NAMALWA (cell line): ENCODE measurements around the gene PDCL2.
"Not testable (repeated sequence)": the region's sequence is repeated elsewhere in the genome, so short reads cannot be mapped to it uniquely, and the experiment has no call there.

Source experiments
- DNase-seq: peaks from one replicate; pipeline ENCODE4 v3.0.0-alpha.2; 2015; ENCODE audit warnings: low spot score

PDCL2 gene

DNA sequence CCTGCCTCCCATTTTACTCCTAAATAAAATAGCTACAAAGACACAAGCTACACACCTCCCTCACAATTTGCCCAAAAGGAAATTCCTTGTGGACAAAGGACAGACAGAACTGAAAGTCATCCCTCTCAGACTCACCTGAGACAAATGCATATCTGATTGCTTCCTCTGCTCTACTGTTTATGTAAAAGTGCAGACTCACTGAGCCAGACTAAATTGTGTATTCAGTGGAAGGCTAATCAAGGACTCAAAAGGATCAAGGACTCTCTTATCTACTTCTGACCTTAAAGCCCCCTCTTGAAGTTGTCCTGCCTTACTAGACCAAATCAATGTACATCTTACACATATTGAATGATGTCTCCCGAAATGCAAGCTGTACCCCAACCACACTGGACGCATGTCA is 3.9 kb downstream of the PDCL2 start:
- no peak for DNase-seq

DNA sequence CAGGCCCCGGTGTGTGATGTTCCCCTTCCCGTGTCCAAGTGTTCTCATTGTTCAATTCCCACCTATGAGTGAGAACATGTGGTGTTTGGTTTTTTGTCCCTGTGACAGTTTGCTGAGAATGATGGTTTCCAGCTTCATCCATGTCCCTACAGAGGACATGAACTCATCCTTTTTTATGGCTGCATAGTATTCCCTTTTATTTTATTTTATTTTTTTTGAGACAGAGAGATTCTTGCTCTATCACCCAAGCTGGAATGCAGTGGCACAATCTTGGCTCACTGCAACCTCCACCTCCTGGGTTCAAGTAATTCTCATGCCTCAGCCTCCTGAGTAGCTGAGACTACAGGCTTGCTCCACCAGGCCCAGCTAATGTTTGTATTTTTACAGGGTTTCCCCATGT is 9.3 kb downstream of the PDCL2 start:
- not testable (repeated sequence) for DNase-seq

DNA sequence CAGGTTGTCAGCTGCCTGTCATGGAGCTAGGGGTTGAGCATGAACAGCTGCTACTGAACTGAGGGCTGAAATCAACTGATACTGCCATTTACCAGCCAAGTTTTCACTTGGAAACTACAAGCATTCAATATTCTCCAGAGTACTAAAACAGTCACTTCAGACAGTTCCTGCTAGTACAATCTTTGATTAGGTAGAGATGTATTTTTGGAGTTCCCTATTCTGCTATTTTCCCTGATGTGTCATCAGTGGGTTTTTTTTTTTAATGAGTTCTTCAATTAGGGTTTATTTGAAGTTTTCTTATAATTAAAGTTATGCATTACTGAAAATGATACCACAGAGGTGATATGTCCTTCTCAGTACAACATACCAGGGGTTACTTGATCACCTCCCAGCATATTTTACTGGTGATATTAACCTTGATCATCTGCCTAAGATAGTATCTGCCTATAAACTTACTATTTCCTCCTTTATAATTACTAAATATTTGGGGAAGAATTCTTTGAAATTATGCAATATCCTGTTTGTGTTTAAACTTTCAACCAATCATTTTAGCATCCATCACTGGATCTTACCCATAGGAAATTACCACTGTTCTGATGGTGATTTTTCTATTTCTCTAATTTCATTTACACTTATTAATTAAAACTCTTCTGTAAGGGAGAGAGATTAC is 13.6 kb downstream of the PDCL2 start:
- DNase-seq = no peak

DNA sequence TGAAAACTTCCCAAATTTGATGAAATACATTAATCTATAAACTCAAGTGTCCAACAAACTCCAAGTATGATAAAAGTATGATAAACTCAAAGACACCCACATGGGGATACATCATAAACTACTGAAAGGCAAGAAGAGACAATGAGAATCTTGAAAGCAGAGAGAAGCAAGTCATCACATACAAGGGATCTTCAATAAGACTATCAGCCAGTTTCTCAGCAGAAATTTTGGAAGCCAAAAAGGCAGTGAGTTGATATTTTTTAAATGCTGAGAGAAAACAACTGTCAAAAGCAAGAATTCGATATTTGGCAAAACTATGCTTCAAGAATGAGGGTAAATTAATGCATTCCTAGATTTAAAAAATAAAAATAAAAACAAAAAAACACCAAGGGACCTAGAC is 16.5 kb downstream of the PDCL2 start:
- no peak for DNase-seq

DNA sequence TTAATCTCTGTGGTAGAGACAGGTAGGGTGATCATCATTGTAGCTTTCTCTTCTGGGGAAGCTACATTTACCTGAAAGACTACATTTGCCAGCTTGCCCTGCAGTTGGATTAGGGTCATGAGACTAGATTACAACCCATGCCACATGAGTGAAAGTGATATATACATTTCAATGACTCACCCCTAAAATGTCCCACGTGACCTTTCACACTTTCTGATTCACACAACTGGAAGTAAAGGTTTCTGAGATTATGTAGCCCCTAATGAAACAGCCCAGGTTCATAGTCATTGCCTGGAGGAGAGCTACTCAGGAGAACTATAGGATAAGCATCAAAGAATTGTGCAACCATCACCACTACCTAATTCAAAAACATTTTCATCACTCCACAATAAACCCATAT is 17.8 kb downstream of the PDCL2 start:
- DNase-seq = no peak

DNA sequence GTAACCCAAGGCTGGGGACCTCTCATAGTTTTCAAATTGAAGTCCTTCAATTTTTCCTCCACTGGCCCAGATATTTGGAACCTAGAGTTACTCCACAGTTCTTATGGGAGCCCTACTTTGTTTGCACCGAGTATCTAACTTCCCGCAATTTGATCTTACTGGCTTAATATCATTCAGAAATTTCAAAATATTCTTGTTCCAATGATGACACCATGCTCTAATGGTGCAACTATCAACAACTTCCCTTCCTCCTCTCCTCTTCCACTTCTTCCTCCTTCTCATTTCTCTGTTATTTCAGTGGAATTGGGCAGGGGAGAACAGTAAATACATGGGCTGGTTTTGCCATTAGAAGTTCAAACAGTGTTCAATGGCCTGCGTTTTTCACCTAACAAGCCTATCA is 20.2 kb downstream of the PDCL2 start:
- DNase-seq = no peak

DNA sequence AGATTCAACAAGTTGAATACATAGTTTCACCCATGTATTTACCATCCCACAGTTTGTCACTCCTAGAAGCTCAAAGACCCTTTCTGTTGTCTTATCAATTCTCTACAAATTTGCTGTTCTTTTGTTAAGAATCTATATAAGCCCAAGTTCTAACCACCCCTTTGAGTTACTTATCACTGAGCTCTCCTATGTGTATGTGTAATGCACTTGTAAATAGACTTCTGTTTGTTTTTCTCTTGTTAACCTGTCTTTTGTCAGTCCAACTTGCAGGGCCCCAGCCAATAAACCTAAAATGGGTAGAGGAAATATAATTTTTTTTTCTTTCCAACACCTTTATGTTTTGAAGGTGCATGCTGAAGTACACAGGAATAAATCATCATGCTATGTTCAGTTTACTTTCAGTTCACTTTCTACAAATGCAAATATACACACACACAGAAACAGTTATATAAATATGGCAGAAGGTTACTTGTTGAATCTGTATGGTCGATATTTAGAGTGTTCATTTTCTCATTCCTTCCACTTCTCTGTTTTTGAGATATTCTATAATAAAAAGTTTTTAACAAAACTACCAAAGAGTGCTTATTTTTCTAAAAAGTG is 23.0 kb downstream of the PDCL2 start:
- DNase-seq = no peak

DNA sequence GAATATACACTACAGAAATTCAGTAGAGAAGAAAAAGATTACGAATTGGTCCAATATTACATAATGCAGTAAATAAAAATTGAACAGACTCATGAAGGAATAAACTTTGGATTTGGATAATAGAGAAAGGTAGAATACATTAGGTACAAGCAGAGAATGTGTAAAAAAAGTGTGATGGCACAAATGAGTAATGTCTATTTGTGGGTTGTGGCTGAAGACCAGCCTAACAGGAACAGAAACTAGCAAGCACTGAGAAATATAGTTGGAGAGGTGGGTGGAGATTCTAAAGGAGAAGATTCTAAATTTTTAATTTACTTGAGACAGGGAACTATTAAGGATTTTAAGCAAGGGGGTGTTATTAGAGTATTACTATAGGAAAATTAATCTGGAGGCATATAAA is 30.2 kb downstream of the PDCL2 start:
- peak; percentile 80 for DNase-seq

DNA sequence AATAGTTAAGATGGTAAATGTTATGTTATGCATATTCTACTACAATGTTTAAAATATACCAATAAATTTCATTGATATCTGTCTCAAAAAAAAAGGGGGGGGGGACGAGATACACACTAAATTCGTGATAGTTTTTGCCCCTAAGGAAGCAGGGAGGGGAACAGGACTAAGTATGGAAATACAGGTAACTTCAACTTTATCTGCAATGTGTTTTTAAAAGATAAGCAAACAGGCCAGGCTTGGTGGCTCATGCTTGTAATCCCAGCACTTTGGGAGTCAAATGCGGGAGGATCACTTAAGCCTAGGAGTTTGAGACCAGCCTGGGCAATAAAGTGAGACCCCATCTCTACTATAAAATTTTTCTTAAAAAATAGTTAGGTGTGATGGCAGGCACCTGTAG is 31.9 kb downstream of the PDCL2 start:
- no peak for DNase-seq

DNA sequence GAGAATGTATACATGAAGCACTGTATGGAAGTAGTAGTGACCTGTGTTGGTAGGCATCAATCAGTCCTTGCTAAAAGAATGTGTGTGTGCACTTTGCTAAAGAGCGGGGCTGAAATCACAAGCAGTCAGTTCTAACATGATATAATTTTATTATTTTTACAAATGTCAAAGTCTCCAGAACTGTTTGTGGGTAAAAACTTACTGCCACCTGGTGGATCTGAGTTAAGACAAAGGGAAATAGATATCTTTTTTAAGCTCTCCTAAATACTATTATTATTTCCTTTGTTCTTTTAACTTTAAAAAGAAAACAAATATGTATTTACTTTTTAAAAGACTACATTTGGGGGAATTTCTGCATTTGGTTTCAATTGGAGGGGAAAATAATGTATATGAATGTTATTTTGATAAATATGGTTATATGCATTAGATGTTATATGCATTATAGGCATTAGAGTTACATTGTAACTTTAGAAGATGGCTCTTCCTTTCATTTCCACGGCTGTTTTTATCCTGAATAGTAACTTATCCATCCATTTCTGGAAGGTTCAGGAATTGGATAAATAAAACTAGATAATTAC is 37.5 kb downstream of the PDCL2 start:
- peak; percentile 51 for DNase-seq

DNA sequence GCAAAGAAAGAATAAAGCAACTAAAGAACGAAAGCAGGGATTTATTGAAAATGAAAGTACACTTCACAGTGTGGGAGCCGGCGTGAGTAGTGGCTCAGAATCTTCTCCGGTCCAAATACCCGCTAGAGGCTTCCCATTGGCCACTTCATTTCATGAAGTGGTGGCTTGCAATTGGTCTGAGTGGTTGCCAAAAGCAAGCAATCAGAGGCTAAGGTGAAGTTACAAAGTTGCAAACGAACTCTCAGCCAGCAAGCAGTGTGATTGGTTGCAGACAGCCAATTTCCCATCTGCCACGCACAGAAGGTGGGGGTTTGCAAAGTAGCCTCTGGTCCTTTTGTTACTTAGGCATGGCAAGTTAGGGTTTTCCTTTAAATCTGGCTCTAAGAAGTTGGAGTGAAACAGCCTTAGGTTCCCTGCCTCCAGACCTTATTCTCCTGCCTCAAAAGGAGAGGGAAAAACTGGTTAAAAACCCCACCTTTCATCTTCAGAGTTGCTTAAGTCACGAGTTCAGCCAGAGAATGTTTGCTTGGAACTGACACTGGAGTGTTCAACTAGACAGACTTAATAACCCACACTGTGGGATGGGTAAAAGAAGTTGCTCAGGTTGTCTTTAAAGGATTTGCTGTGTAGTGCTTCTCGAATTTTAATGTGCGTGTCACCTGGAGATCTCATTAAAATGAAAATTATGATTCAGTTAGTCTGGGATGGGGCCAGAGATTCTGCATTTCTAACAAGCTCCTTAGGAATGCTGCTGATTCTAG is 38.4 kb downstream of the PDCL2 start:
- no peak for DNase-seq

DNA sequence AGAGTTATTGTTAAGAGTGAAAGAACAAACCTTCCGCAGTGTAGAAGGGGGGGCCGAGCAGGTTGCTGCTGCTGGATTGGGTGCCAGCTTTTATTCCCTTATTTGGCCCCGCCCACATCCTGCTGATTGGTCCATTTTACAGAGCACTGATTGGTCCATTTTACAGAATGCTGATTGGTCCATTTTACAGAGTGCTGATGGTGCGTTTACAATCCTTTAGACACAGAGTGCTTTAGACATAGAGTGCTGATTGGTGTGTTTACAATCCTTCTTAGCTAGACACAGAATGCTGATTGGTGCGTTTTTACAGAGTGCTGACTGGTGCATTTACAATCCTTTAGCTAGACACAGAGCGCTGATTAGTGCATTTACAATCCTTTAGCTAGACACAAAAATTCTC is 40.1 kb downstream of the PDCL2 start:
- peak; percentile 31 for DNase-seq

DNA sequence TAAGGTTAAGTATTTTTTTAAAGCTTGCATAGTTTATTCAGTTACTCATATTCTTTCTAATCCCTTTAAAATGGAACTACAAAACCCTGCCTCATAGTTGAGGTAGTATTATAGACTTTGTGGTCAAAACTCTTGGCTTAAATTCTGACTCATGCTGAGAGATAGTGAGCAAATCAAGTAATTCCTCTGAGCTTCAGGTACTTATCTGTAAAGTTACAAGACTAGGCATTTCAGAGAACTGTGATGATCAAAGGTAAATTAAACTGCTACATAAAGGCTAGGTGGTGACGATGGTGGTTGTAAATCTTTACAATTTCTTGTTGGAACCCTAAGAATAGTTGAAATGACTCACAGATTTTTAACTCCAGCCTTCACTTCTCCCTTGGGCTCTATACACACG is 42.2 kb downstream of the PDCL2 start:
- no peak for DNase-seq

DNA sequence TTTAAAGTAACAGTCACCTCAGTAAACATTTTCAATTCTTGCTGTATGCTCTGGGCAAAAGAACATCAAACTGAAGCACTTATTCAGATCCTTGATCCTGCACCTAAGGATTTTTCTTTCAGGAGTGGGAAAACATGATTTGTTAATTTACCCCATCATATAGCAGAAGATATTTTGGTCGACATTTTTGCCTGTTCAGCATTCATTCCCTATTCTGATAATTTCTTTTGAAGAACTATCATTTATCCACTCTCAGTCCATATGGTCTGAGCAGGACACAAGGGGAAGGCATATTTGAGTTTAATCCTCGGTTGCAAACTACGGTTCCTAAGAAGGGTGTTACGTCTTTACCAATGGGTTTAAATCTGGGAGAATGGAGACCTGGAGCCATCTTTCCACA is 44.1 kb downstream of the PDCL2 start:
- DNase-seq = no peak

DNA sequence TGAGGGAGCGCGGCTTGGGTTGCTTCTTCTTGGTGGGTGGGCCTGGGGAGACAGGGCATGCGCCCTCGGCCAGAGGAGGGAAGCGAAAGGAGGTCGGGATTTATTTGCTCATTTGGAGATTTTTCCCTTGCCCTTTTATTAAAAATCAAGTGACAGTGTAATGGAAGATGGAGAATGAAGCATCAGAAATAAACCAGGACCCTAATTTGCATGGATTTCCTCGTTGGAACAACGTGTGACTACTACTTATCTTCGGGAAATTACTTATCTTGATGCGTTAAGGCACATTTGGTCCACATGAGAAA is 44.6 kb downstream of the PDCL2 start:
- no peak for DNase-seq

DNA sequence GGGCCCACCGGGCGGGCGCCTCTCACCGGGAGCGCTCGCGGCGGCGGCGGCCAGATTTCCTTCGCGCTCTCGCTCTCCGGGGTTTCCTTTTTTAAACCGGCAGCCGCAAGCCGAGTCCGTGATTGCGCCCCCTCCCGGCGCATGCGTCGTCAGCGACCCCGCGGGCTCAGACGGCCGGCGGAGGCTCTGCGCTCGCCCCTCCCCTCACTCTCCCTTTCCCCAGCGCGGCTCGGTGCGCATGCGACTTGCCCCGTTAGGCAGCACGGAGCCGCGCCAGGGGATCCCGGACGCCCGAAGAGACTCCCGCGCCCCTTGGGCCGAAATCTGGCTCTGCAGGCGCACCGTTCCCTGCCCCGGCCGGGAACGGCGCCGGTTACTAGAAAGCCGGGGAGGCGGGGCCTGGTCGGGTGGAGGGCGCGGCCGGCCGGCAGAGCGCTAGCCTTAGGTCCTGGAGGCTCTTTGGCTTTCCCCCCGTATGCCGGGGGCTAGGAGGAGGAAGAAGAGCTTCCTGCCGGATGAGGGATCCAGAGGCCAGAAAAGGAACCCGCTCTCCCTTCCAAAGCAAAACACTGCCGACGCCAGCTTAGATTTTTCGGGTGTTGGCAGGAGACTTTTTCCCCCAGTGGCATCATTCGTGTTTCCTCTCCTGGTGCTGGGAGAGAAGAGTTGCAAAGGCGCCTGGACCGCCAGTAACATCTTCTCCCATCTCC is 45.1 kb downstream of the PDCL2 start, which contains the start of gene CLOCK:
Gene CLOCK, minus strand, starts transcription at position 154 of the 710 bp plus-strand sequence. CDS start 64,124 bp downstream, outside the sequence.
- DNase-seq = peak; percentile 89

DNA sequence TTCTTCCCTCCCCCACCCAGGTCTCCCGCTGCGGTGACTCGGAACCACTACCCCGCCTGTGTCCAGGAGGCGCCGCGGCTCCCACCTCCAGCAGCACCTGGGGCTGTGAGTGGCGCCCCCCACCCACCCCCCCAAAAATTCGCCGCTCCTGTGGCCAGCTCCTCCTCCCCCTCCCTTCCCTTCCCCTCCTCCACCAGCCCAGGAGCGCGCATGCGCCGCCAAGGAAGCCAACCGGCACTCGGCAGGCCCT is 45.6 kb downstream of the PDCL2 start:
- DNase-seq = no peak

DNA sequence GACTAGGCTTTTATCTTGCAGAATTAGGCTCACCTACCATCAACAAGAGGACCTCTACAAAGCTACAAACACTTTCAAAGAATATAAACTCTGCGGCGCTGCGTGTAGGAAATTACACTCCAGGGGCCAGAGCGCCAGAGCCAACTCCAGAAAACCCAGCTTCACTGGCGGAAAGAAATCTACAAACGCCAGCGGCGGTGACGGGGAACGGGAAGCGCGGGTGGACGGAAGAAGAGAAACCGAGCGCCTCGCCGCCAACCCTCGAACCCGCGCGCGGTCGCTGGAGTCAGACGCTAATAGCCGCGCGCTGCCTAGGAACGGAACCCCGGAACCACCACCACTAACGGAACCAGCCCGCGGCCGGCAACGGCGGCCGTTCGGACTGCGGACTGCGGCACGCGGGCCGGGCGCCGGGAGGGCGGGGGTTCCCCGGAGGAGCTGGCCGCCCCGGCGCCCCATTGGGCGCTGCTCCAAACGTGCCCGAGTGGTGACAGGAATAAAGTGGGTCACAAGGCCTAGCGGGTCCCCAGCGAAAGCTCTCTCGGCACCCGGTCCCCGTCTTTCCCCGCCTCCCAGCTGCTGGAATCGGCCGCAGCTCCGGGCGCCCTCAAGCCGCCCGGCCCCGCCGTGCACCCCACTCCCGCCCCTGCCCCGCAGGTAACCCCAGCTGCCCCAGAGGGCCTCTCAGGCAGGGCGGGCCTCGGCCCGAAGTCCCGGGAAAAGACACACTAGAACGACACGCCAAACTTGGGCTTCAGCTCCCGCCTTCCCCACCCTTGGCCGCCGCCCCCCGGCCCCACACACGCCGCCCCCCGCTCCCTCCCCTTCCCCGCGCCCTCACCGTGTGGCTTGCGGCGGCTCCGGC is 46.2 kb downstream of the PDCL2 start:
- DNase-seq = peak; percentile 73

DNA sequence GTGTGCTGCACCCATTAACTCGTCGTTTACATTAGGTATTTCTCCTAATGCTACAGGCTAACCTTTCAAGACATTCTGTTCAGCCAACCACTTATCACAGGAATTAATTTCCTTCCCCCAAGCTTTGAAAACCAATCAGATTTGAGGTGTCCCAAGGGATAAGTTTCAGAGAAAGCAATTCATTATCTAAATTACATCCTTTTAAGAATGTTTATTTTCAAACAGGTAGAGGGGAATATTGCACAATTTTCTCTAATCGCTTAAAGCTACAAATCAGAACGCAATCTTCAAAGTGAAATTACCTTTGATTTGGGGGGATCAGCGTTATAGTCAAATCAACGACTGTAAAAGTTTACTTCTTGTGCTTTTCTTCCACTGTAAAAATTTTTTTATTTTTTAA is 46.9 kb downstream of the PDCL2 start:
- no peak for DNase-seq

DNA sequence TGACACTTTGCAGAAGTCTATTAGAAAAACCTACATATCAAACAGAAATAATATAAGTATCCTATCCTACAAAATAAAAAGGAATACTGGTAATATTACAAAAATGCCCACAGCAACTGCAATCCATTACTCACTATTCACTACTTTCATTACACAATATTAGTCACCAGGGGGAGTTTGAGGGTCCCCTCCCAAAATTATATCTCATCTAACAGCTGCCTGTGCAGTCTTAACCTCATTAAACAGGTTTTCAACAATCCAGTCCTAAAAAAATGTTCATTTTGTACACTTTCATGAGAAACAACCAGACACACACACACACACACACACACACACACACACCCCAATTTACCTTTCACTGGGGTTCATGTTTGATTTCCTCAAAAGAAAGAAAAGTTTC is 48.2 kb downstream of the PDCL2 start:
- DNase-seq = peak; percentile 61

DNA sequence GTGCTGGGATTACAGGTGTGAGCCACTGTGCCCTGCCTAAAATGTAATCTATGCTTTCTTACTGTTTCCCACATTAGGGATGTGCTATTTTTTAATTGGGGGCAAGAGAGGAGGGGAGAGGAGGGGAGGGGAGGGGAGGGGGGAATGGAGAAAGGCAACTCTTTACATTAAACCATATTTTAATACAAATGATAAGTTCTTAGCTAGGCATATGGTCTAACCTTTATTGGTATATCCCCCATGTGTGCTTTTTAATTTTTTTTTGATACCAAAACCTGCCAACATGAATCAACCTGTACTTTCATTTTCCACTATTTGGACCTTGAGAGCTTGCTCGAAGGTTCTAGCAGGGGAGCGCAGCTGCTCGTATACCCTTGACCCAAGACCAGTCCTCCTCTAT is 51.8 kb downstream of the PDCL2 start:
- no peak for DNase-seq

DNA sequence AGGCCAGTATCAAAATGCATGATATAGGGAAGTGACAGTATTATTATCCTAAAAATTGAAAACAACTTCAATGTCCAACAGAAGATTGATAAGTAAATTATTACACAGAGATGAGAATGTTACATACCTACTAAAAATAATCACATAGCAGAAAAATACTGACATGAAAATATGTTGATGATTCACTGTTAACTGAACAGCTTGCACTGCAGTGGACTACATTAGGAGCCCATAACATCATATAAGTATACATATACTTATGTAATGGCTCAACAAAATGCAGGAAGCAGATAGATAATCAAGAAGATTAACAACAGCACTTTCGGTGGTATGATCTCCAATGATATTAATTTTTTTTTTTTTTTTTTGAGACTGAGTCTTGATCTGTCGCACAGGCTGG is 52.4 kb downstream of the PDCL2 start:
- DNase-seq = no peak
